ENCODE results near the gene UBXN11.

The UBXN11 gene

DNA sequence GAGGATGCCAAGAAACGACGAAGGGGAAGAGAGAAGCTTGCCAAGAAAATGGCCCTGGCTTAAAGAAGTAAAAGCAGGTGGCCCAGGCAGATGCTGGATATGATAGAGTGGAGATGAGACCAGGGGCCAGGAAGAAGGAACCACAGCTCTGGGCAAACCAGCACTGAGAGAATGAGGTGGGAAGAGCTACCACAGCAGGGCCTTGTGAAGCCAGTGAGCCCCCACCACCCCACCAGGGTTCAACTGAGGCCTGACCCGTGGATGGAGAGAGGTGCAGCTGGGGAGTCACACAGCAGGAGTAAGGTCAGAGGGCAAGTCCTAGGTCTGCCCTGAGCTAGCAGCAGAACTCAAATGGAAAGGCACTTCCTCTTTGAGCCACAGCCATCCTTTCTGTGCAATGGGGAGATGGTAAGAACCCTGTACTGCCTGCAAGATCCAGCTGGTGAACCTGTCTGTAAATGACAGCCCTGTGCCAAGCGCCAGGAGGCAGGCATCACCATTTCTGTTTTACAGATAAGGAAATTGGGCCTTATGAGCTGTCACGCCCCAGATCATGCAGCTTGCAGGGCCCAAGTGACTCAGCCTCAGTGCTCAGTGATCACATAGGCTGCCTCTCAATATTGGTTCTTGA is 18.0 kb downstream of the UBXN11 start:
- Histone ChIP-seq H4K91ac (ENCODE audit: low read depth, low read length, poor library complexity) (no peak overlapping the region), H3K36me3 (replicated peaks in 1 of 2; ENCODE audit: control insufficient read depth in 2 of 2, insufficient read depth in 2 of 2, low read length in 2 of 2) (peaks cover 4% of the 10 kb centered on the region in 2 donors), H2BK5ac (ENCODE audit: low read length) (no peak overlapping the region), H3K18ac (ENCODE audit: low read length) (no peak overlapping the region), H3K23ac (ENCODE audit: low read depth, low read length, poor library complexity) (no peak overlapping the region), H2BK12ac (ENCODE audit: low read length) (peak overlapping the region; percentile 85), H2BK120ac (ENCODE audit: low read depth, low read length) (no peak overlapping the region), H2AK5ac (ENCODE audit: low read depth, low read length) (peak overlapping the region; percentile 96), H3K27ac (replicated peaks; ENCODE audit: low read length) (no peak overlapping the region), H3K14ac (ENCODE audit: low read length) (no peak overlapping the region), H2AFZ (ENCODE audit: low read length) (no peak overlapping the region), H3K4me1 (ENCODE audit: control insufficient read depth in 2 of 2, insufficient read depth in 1 of 2, low read depth in 1 of 2, low read length in 2 of 2) (peaks cover 32 to 50% of the 10 kb centered on the region in 2 donors), H3K79me1 (ENCODE audit: low read depth, low read length) (no peaks in the 10 kb centered on the region), H3K27me3 (ENCODE audit: control insufficient read depth in 3 of 3, insufficient read depth in 3 of 3, low read depth in 1 of 3, low read length in 3 of 3) (no peaks in the 10 kb centered on the region), H3K4ac (ENCODE audit: low read length) (no peak overlapping the region), H4K8ac (ENCODE audit: low read depth, low read length) (no peak overlapping the region), H3K9me3 (replicated peaks in 1 of 2; ENCODE audit: control insufficient read depth in 2 of 2, insufficient read depth in 1 of 2, low read depth in 1 of 2, low read length in 2 of 2) (no peaks in the 10 kb centered on the region), H3K4me3 (ENCODE audit: low read length in 2 of 2) (no peak overlapping the region), H3K9ac (ENCODE audit: low read depth, low read length, poor library complexity) (no peak overlapping the region), H3K4me2 (ENCODE audit: insufficient read depth, low read length, poor library complexity, severe bottlenecking) (no peak overlapping the region), H2BK15ac (ENCODE audit: low read length) (no peak overlapping the region)
- WGBS, 2 donors (ENCODE audit: extremely low coverage in 2 of 2, insufficient read length in 2 of 2, insufficient replicate concordance in 1 of 2) = no CpG with 5 or more reads among the region's 5 CpGs
- DNase-seq (ENCODE audit: low spot score) = no peak

DNA sequence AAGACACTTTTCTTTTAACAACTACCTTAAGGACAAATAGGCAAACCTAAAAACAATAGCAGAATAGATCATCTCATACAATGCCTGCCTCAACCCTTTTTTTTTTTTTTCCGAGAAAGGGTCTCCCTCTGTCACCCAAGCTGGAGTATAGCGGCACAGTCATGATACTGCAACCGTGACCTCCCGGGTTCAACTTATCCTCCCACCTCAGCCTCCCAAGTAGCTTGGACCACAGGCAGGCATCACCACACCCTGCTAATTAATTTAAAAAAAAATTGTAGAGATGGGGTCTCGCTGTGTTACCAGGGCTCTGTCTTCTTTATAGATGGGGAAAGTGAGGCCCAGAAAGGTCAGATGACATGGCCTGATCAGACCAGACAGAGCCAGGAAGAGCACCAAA is 18.6 kb downstream of the UBXN11 start:
- Histone ChIP-seq H2BK120ac (ENCODE audit: low read depth, low read length) (no peak overlapping the region), H3K4ac (ENCODE audit: low read length) (no peak overlapping the region), H3K4me1 (ENCODE audit: control insufficient read depth in 2 of 2, insufficient read depth in 1 of 2, low read depth in 1 of 2, low read length in 2 of 2) (peaks cover 34 to 50% of the 10 kb centered on the region in 2 donors), H3K4me3 (ENCODE audit: low read length in 2 of 2) (no peak overlapping the region), H3K27ac (replicated peaks; ENCODE audit: low read length) (no peak overlapping the region), H4K91ac (ENCODE audit: low read depth, low read length, poor library complexity) (no peak overlapping the region), H2BK5ac (ENCODE audit: low read length) (no peak overlapping the region), H3K9ac (ENCODE audit: low read depth, low read length, poor library complexity) (no peak overlapping the region), H3K27me3 (ENCODE audit: control insufficient read depth in 3 of 3, insufficient read depth in 3 of 3, low read depth in 1 of 3, low read length in 3 of 3) (no peaks in the 10 kb centered on the region), H3K9me3 (replicated peaks in 1 of 2; ENCODE audit: control insufficient read depth in 2 of 2, insufficient read depth in 1 of 2, low read depth in 1 of 2, low read length in 2 of 2) (no peaks in the 10 kb centered on the region), H2BK15ac (ENCODE audit: low read length) (no peak overlapping the region), H3K14ac (ENCODE audit: low read length) (no peak overlapping the region), H3K36me3 (replicated peaks in 1 of 2; ENCODE audit: control insufficient read depth in 2 of 2, insufficient read depth in 2 of 2, low read length in 2 of 2) (peaks cover 4% of the 10 kb centered on the region in 2 donors), H2BK12ac (ENCODE audit: low read length) (no peak overlapping the region), H4K8ac (ENCODE audit: low read depth, low read length) (no peak overlapping the region), H3K18ac (ENCODE audit: low read length) (no peak overlapping the region), H3K23ac (ENCODE audit: low read depth, low read length, poor library complexity) (no peak overlapping the region), H2AFZ (ENCODE audit: low read length) (no peak overlapping the region), H3K4me2 (ENCODE audit: insufficient read depth, low read length, poor library complexity, severe bottlenecking) (no peak overlapping the region), H3K79me1 (ENCODE audit: low read depth, low read length) (peaks cover under 1% of the 10 kb centered on the region), H2AK5ac (ENCODE audit: low read depth, low read length) (peak overlapping the region; percentile 20)
- WGBS, 2 donors (ENCODE audit: extremely low coverage in 2 of 2, insufficient read length in 2 of 2, insufficient replicate concordance in 1 of 2) = no CpG with 5 or more reads among the region's 5 CpGs
- no peak for DNase-seq (ENCODE audit: low spot score)

DNA sequence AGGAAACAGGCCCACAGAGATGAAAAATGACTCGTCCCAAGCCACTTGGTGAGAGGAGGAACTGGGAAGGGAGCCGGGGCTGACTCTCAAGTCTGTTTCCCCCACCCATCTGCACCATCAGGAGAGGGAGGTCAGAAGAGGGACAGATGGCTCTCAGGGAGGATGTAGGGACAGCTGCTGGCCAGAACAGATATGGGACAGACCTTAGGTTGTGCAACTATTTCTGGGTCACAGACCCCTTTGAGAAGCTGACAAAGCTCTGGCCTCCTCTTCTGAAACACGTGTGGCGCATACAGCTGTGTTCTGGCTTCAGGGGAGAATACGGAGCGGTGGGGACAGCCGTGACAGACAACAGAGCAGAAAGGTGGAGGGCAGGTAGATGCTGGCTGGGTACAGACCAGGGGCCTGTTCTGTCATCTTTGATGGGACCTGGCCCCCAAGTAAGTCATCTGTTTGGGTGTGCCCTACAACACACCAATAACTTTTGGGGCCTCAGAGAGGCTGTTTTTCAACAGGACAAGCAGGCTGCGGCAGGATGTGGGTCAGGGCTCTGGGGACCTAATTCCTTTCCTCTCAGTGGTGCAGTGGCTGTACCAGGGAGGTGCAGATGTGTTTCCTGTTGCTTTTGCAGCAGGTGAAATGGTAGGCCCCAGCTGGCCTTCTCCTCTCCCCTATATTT is 19.3 kb downstream of the UBXN11 start:
- Histone ChIP-seq H3K79me1 (ENCODE audit: low read depth, low read length) (peaks cover 6% of the 10 kb centered on the region), H3K4me3 (ENCODE audit: low read length in 2 of 2) (no peak overlapping the region), H3K4ac (ENCODE audit: low read length) (no peak overlapping the region), H3K4me1 (ENCODE audit: control insufficient read depth in 2 of 2, insufficient read depth in 1 of 2, low read depth in 1 of 2, low read length in 2 of 2) (peaks cover 40 to 50% of the 10 kb centered on the region in 2 donors), H3K36me3 (replicated peaks in 1 of 2; ENCODE audit: control insufficient read depth in 2 of 2, insufficient read depth in 2 of 2, low read length in 2 of 2) (peaks cover 4 to 6% of the 10 kb centered on the region in 2 donors), H2BK120ac (ENCODE audit: low read depth, low read length) (no peak overlapping the region), H3K9ac (ENCODE audit: low read depth, low read length, poor library complexity) (no peak overlapping the region), H3K18ac (ENCODE audit: low read length) (no peak overlapping the region), H3K27me3 (ENCODE audit: control insufficient read depth in 3 of 3, insufficient read depth in 3 of 3, low read depth in 1 of 3, low read length in 3 of 3) (no peaks in the 10 kb centered on the region), H3K23ac (ENCODE audit: low read depth, low read length, poor library complexity) (no peak overlapping the region), H2BK15ac (ENCODE audit: low read length) (no peak overlapping the region), H3K9me3 (replicated peaks in 1 of 2; ENCODE audit: control insufficient read depth in 2 of 2, insufficient read depth in 1 of 2, low read depth in 1 of 2, low read length in 2 of 2) (no peaks in the 10 kb centered on the region), H4K8ac (ENCODE audit: low read depth, low read length) (no peak overlapping the region), H2AFZ (ENCODE audit: low read length) (no peak overlapping the region), H3K4me2 (ENCODE audit: insufficient read depth, low read length, poor library complexity, severe bottlenecking) (no peak overlapping the region), H3K14ac (ENCODE audit: low read length) (no peak overlapping the region), H2BK5ac (ENCODE audit: low read length) (no peak overlapping the region), H2AK5ac (ENCODE audit: low read depth, low read length) (no peak overlapping the region), H3K27ac (replicated peaks; ENCODE audit: low read length) (no peak overlapping the region), H2BK12ac (ENCODE audit: low read length) (no peak overlapping the region), H4K91ac (ENCODE audit: low read depth, low read length, poor library complexity) (no peak overlapping the region)
- no peak for DNase-seq (ENCODE audit: low spot score)
- WGBS, 2 donors (ENCODE audit: extremely low coverage in 2 of 2, insufficient read length in 2 of 2, insufficient replicate concordance in 1 of 2) = no CpG with 5 or more reads among the region's 8 CpGs

DNA sequence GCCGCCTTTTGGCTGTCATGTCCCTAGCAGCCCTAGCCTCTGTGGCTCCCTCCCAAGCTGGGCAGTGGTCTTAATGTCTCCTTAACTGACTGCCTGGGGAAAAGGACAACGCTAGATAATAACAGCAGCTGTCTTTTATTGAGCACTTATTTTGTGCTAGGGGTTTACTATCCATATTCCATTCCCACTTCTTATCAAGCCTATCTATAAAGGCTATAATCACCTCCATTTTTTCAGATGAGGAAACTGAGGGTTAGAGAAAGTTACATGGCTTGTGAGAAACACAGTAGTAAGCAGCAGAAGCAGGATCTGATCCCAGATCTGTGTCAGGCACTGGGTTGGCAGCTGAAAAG is 20.4 kb downstream of the UBXN11 start:
- no peaks in the 10 kb centered on the region for H3K9me3 ChIP-seq (replicated peaks in 1 of 2; ENCODE audit: control insufficient read depth in 2 of 2, insufficient read depth in 1 of 2, low read depth in 1 of 2, low read length in 2 of 2)
- peaks cover 6% of the 10 kb centered on the region for H3K79me1 ChIP-seq (ENCODE audit: low read depth, low read length)
- H2BK12ac ChIP-seq (ENCODE audit: low read length) = no peak overlapping the region
- no CpG with 5 or more reads among the region's 2 CpGs for WGBS, 2 donors (ENCODE audit: extremely low coverage in 2 of 2, insufficient read length in 2 of 2, insufficient replicate concordance in 1 of 2)
- no peak overlapping the region for H3K4me3 ChIP-seq (ENCODE audit: low read length in 2 of 2)
- no peak overlapping the region for H3K4me2 ChIP-seq (ENCODE audit: insufficient read depth, low read length, poor library complexity, severe bottlenecking)
- DNase-seq (ENCODE audit: low spot score) = no peak
- peaks cover 8 to 12% of the 10 kb centered on the region in 2 donors for H3K36me3 ChIP-seq (replicated peaks in 1 of 2; ENCODE audit: control insufficient read depth in 2 of 2, insufficient read depth in 2 of 2, low read length in 2 of 2)
- H3K9ac ChIP-seq (ENCODE audit: low read depth, low read length, poor library complexity) = no peak overlapping the region
- no peak overlapping the region for H2BK5ac ChIP-seq (ENCODE audit: low read length)
- H3K14ac ChIP-seq (ENCODE audit: low read length) = no peak overlapping the region
- H3K27me3 ChIP-seq (ENCODE audit: control insufficient read depth in 3 of 3, insufficient read depth in 3 of 3, low read depth in 1 of 3, low read length in 3 of 3) = no peaks in the 10 kb centered on the region
- H4K8ac ChIP-seq (ENCODE audit: low read depth, low read length) = no peak overlapping the region
- no peak overlapping the region for H2AK5ac ChIP-seq (ENCODE audit: low read depth, low read length)
- no peak overlapping the region for H3K23ac ChIP-seq (ENCODE audit: low read depth, low read length, poor library complexity)
- H3K27ac ChIP-seq (replicated peaks; ENCODE audit: low read length) = no peak overlapping the region
- H3K4me1 ChIP-seq (ENCODE audit: control insufficient read depth in 2 of 2, insufficient read depth in 1 of 2, low read depth in 1 of 2, low read length in 2 of 2) = peaks cover 46 to 59% of the 10 kb centered on the region in 2 donors
- no peak overlapping the region for H4K91ac ChIP-seq (ENCODE audit: low read depth, low read length, poor library complexity)
- no peak overlapping the region for H2AFZ ChIP-seq (ENCODE audit: low read length)
- no peak overlapping the region for H3K18ac ChIP-seq (ENCODE audit: low read length)
- H2BK120ac ChIP-seq (ENCODE audit: low read depth, low read length) = no peak overlapping the region
- no peak overlapping the region for H3K4ac ChIP-seq (ENCODE audit: low read length)
- H2BK15ac ChIP-seq (ENCODE audit: low read length) = no peak overlapping the region
